RKO (cell line): ENCODE data around the gene RASAL1.

ENCODE experiments used
- DNase-seq: peaks from one replicate; pipeline ENCODE4 v3.0.0-alpha.2; 2016; ENCODE audit warnings: low spot score

The RASAL1 gene

GRCh38 chr12:113095405-113095804 is 40.2 kb downstream of the RASAL1 start:
- DNase-seq, result no peak

GRCh38 chr12:113094738-113095137 is 40.8 kb downstream of the RASAL1 start:
- DNase-seq, result no peak

GRCh38 chr12:113093409-113094101 is 42.0 kb downstream of the RASAL1 start:
- no peak for DNase-seq

- DNase-seq, result no peak
These were observed 42.8 kb downstream of the RASAL1 start for GRCh38 chr12:113092607-113093408.

GRCh38 chr12:113091506-113091905 is 44.1 kb downstream of the RASAL1 start:
- DNase-seq, result no peak

- DNase-seq, result no peak
These were observed 44.8 kb downstream of the RASAL1 start for GRCh38 chr12:113090740-113091139.

GRCh38 chr12:113089839-113090238 is 45.7 kb downstream of the RASAL1 start:
- DNase-seq, result no peak

GRCh38 chr12:113088971-113089756 is 46.4 kb downstream of the RASAL1 start:
- DNase-seq, result no peak

- no peak for DNase-seq
These were observed 47.5 kb downstream of the RASAL1 start for GRCh38 chr12:113088037-113088436.

GRCh38 chr12:113087193-113087592 is 48.4 kb downstream of the RASAL1 start:
- DNase-seq, result no peak

GRCh38 chr12:113086249-113087164 is 49.1 kb downstream of the RASAL1 start:
- DNase-seq, result no peak

- DNase-seq, result no peak
These were observed 51.6 kb downstream of the RASAL1 start for GRCh38 chr12:113083863-113084435.

- DNase-seq, result no peak
These were observed 52.9 kb downstream of the RASAL1 start for GRCh38 chr12:113082486-113083148.

- DNase-seq, result no peak
These were observed 53.7 kb downstream of the RASAL1 start for GRCh38 chr12:113081873-113082272.

- no peak for DNase-seq
These were observed 57.7 kb downstream of the RASAL1 start for GRCh38 chr12:113077859-113078255.

GRCh38 chr12:113077057-113077858 is 58.3 kb downstream of the RASAL1 start:
- no peak for DNase-seq

GRCh38 chr12:113075137-113075683 is 60.4 kb downstream of the RASAL1 start:
- DNase-seq, result no peak

GRCh38 chr12:113073586-113073985 is 62.0 kb downstream of the RASAL1 start:
- DNase-seq, result no peak

GRCh38 chr12:113072136-113072535 is 63.4 kb downstream of the RASAL1 start:
- DNase-seq, result peak; percentile 21
